ENCODE measurements around the gene PLAA. TPM values are rescaled to one million over a fixed set of nuclear protein-coding genes. Genes with fewer than 3 reads are reported as not detected.

PLAA gene
- total RNA-seq, 4 donors from 2014 or later, result 72.5 to 105 (median 83.8) TPM

GRCh38 chr9:26928902-26929495 is 18.0 kb downstream of the PLAA start:
- ATAC-seq (no peak), DNase-seq (no peak)
- Histone ChIP-seq H3K4me3 (no peak overlapping the region), H3K27me3 (no peaks in the 10 kb centered on the region), H3K9me3 (no peaks in the 10 kb centered on the region), H3K27ac (no peak overlapping the region), H3K36me3 (peaks cover 0 to 55% of the 10 kb centered on the region in 2 donors), H3K4me1 (no peaks in the 10 kb centered on the region)
- TF ChIP-seq CTCF (IDR thresholded peaks at IDR 0.05 in 4 of 5, conservative IDR thresholded peaks at IDR 0.05 in 1 of 5), result no peak
- TF ChIP-seq POLR2A (IDR thresholded peaks at IDR 0.05), result no peak
- intact Hi-C loops (cut with DNase I; ENCODE audit: low total_unique reads), result no loop called here
- in situ Hi-C loops (cut with MboI; ENCODE audit: low sequenced_read_pairs in 4 of 4), result loop anchor here in 1 of 4 donors (25.0 kb wide), 1 partner anchor 633 kb away; the partner anchor contains the start of gene C9orf72

- no peak for DNase-seq
- H3K9me3 ChIP-seq, result no peaks in the 10 kb centered on the region
- H3K36me3 ChIP-seq, result peaks cover 2 to 89% of the 10 kb centered on the region in 2 donors
Measured at GRCh38 chr9:26925609-26926008, 21.4 kb downstream of the PLAA start.

GRCh38 chr9:26919698-26920097 is 27.3 kb downstream of the PLAA start:
- Histone ChIP-seq H3K27me3 (no peaks in the 10 kb centered on the region), H3K27ac (no peak overlapping the region), H3K4me3 (no peak overlapping the region), H3K9me3 (no peaks in the 10 kb centered on the region), H3K4me1 (no peaks in the 10 kb centered on the region), H3K36me3 (peaks cover 2 to 89% of the 10 kb centered on the region in 2 donors)
- in situ Hi-C loops (cut with MboI; ENCODE audit: low sequenced_read_pairs in 4 of 4), result no loop called here
- ATAC-seq (no peak), DNase-seq (no peak)
- TF ChIP-seq POLR2A (IDR thresholded peaks at IDR 0.05), result no peak
- TF ChIP-seq CTCF (IDR thresholded peaks at IDR 0.05 in 4 of 5, conservative IDR thresholded peaks at IDR 0.05 in 1 of 5), result no peak
- intact Hi-C loops (cut with DNase I; ENCODE audit: low total_unique reads), result no loop called here

More at GRCh38 chr9:26925609-26926008, 21.4 kb downstream of the PLAA start:
- Histone ChIP-seq H3K27ac (no peak overlapping the region), H3K4me1 (no peaks in the 10 kb centered on the region), H3K4me3 (no peak overlapping the region), H3K27me3 (no peaks in the 10 kb centered on the region)
- no peak for ATAC-seq
- intact Hi-C loops (cut with DNase I; ENCODE audit: low total_unique reads) (no loop called here), in situ Hi-C loops (cut with MboI; ENCODE audit: low sequenced_read_pairs in 4 of 4) (loop anchor here in 1 of 4 donors (25.0 kb wide), 1 partner anchor 637 kb away; the partner anchor contains the start of gene C9orf72)
- TF ChIP-seq CTCF (IDR thresholded peaks at IDR 0.05 in 4 of 5, conservative IDR thresholded peaks at IDR 0.05 in 1 of 5), result no peak
- TF ChIP-seq POLR2A (IDR thresholded peaks at IDR 0.05), result no peak

- ATAC-seq, result no peak
- in situ Hi-C loops (cut with MboI; ENCODE audit: low sequenced_read_pairs in 4 of 4), result no loop called here
- TF ChIP-seq CTCF (IDR thresholded peaks at IDR 0.05 in 4 of 5, conservative IDR thresholded peaks at IDR 0.05 in 1 of 5), result no peak
- no peak for TF ChIP-seq POLR2A (IDR thresholded peaks at IDR 0.05)
Measured at GRCh38 chr9:26913138-26913668, 33.8 kb downstream of the PLAA start.

More at GRCh38 chr9:26913138-26913668, 33.8 kb downstream of the PLAA start:
- H3K4me3 ChIP-seq, result no peak overlapping the region
- intact Hi-C loops (cut with DNase I; ENCODE audit: low total_unique reads), result no loop called here
- no peaks in the 10 kb centered on the region for H3K27me3 ChIP-seq
- no peak for DNase-seq
- H3K9me3 ChIP-seq, result no peaks in the 10 kb centered on the region
- H3K4me1 ChIP-seq, result no peaks in the 10 kb centered on the region
- H3K27ac ChIP-seq, result no peak overlapping the region
- peaks cover 0 to 70% of the 10 kb centered on the region in 2 donors for H3K36me3 ChIP-seq
